ENCODE results near the gene TMEM253.
A peak's percentile ranks its signal among the peaks of the same experiment; 100 is the strongest.

Gene TMEM253

DNA sequence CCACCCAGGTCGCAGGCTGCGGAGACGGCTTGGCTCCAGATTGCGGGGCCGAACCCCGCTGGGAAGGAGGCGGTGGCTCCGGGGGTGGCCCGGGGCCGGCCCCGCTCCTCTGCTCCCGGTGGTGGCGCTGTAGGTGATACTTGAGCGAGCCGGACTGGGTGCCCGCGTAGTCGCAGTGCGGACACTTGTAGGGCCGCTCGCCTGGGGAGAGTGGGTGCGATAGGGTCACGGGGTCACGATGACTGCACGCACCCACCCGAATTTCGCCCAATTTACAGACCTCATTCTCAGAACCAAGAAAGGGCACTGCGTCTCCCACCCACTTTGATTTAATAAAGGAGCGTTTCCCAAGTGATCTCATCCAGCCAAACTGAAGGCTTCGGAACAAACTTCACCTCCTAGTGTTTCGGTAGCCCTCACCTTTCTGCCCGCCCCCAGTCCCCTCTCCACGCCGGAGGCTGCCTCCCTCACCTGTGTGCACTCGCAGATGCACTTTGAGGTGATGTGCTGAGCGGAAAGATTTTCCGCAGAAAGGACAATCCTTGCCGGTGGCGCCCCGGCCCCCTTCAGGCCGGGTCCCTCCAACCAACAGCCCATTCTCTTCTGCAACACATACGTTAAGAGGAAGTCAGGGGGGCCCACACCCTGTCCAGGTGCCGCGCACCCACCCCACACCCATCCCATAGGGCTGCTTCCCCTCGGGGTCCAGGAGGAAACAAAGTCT is 9.8 kb upstream of the TMEM253 start:
- DNase-seq, result no peak

GRCh38 chr14:21091821-21092272 is 9.0 kb upstream of the TMEM253 start:
- DNase-seq, result no peak

GRCh38 chr14:21092273-21093011 is 8.4 kb upstream of the TMEM253 start:
- DNase-seq, result peak; percentile 81 to 91 (median 87)

DNA sequence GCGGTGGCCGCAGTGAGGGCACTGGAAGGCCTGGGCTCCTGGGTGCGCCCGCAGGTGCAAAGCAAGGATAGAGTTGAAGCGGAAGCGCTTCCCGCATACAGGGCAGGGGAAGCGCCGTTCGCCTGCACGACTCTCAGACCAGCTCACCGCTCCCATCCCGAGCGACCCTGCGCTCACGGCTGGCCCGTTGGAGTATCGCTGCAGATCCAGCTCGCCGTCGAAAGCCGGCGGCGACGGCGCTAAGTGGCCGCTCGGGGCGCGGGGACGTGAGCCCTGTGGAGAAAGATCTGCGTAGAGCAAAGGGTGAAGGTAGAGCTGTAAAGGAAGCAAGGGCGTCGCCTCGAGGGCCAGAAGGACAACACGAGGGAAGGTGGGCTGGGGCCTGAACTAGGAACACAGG is 7.8 kb upstream of the TMEM253 start:
- DNase-seq, result no peak

- no peak for DNase-seq
These were observed 6.8 kb upstream of the TMEM253 start for GRCh38 chr14:21093769-21094681.

DNA sequence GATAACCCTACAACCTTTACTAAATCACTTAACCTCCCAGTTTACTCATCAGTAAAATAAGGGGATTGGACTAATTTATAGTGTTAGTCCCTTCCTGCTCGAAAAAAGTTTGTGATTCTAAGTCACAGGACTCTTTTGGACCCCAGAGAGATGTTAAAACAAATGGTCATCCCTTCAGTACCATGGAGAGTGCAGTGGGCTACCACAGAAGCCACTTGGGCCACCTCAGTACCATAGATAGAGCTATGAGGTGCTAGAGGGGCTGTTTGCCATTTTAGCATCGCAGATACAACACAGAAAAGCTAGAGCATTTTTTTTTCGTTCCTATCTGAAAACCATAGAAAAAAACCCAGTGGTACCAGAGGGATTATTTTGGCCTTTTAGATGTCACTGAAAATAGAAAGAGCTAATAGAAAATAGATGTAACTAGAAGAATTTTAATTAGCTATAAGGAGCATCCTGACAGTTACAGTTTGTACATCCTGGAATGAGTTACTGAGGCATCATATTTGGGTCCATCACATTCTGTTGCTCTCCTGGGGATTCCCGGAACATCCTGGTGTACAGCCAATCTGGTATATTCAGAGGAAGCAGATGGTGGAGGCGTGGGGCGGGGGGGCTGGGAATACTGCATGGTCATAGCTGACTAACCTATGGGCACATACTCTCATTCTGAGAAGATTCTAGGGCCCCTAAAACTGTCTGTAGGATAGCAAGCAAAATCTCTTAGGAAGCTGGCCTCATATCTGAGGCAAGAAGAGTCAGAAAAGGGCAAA is 5.2 kb upstream of the TMEM253 start:
- DNase-seq, result no peak

- DNase-seq, result no peak
These were observed 4.4 kb upstream of the TMEM253 start for GRCh38 chr14:21096438-21096837.

- no peak for DNase-seq
These were observed 3.8 kb upstream of the TMEM253 start for GRCh38 chr14:21096978-21097635.

DNA sequence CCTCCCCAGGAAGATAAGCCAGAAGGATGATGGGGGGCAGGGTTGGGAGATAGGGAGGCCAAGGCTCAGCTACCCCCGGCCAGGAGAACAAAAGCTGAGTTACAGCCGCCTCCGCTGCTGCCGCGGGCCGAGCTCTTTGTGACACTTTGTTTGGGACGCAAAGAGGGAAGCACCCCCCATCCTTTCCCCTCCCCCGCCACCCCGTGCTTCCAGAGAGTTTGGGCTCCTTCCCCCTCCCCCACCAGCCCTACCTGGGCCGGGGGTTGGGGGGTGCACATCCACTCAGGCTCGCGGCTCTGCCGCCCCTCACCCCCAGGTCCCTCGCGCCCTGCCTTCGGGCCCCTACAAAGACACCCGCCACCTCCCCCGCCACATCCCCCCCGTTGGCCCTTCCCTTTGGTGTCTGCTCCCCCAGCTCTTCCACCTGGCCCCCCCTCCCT is 3.2 kb upstream of the TMEM253 start:
- no peak for DNase-seq

DNA sequence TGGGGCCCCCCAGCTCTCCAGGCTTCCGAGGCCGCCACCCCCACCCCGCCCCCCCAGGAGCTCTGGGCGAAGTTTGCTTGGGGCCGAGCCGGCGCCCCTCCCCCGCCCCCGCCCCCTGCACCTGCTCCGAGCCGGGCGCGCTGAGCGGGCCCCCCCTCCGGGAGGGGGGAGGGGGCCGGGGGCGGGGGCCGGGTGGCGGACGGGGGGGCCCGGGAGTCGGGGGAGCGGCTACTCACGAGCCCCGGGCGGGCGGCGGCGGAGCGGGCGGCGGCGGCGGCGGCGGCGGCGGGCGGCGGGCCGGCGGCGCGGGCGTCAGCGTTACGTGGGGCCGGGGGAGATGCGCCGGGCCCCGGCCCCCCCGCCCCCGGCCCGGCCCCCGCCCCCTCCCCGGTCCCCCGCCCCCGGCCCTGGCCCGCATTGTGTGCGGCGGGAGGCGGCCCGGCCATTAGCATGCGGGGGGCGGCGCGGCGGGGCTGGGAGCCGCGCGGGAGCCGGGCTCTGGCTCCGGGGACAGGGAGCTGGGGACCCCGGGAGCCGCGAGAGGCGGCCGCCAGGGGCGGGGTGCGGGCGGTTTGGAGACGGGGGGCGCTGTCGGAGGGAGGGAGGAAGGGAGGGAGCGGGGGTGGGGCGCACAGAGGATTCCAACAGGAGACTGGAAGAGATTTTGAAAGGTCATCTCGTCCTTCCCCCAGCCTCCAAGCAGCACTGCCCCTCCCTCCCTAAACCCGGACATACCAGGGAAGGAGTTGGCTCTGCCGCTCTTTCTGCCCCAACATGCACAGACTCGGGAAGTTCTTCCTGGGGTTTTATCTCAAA is 2.6 kb upstream of the TMEM253 start, which contains the start of gene ZNF219:
ZNF219 (minus strand) TSS at position 580 of the 816 bp plus-strand sequence. CDS start 5,064 bp downstream, outside the sequence.
- DNase-seq, result peak in 1 of 5 donors; percentile 60

- no peak for DNase-seq
These were observed 1.8 kb upstream of the TMEM253 start for GRCh38 chr14:21098892-21099595.

DNA sequence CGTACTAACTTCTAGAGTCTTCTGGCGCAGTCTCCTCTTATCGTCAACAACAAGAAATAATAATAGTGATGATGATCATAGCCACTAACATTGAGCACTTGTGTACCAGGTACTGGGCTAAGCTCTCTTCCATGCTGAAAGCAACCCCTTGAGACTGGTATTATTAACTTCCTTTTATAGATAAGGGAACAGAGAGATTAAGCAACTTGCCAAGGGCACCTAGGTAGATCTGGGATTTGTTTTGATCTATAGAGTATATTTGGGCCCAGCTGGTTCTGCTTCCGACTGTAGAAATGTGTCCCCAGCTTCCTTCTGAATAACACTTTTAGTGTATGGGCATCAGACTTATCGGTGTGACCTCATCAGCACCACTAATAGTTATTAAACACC is 1.3 kb upstream of the TMEM253 start:
- DNase-seq, result no peak

DNA sequence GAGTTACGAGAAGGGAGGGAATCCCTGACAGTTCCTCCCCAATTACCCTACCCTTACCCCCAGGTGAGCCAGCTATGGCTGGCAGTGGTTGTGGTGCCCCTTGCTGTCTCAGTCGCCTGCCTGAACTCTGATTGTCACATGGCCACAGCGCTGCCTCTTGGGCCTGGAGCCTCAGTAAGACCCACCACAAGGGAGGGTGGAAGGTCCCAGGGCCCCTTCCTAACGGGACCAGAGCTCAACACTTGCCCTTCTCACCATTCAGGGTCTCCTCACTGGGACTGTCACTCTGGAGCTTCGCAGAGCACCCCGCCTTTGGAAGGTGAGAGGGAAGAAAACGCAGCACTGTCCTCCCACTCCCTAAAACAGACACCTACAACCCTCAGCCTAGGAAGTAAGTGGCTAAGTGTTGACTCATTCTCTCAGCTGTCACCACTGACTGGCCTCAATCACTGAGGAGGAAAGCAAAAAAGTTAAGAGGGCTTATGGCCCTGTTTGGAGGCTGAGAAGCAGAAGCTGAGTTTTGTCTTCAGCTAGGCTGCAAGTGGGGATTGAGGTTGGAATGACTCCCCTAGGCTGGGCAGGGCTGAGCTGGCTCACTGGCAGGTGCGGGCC is 1.0 kb downstream of the TMEM253 start:
- no peak for DNase-seq

DNA sequence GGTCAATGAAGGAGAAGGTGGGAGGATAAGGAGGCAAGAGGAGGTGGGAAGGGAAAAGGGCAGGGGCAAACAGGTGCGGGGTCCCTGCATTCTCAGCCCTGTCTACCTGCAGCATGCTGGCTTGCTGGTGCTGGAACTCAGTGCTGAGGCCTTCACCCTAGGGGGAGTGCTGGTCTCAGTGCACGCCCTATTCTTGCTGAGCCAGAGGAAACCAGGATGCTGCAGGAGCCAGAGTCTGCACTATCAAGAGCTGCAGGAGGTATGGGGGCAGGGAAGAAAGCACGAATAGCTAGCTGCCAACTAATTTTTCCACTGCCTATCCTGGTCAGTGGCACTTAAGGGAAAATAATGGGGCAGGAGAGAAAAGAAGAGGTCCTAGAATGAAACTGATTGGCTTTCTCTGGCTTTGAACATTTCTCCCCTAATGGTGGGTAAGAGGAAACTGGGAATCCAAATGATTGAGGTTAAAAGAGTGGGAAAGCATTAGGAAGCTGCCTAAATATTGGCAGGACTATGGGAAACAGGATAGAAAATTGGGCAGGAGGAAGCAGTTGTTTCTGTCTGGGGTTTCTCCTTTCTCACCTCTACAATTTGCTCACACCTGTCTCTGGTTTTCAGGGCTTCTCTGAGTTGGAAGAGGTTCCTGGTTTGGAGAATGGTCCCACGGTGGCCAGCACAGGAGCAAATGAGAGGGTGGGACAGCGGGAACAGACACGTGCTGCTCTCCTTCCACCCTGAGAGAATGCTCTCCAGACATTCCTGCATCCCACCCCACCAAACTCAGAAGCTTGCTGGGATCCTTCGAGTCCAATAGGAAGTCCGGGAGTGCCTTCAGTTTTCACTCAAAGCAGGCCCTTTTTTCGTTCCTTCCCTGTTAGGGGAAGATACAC is 1.9 kb downstream of the TMEM253 start:
- no peak for DNase-seq

DNA sequence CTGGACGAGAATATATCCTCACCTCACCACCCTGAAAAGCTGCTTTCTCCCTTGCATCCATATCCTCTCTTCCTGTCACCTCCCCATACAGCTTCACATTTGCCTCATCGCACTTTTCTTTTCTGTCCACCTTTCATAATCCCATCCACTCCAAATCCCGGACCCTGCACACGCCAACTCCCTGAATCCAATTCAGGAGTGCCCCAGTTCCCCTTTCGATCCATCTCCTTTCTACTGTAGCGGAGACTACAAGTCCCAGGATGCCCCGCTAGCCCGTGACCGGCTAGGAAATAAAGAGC is 2.5 kb downstream of the TMEM253 start:
- DNase-seq, result no peak

GRCh38 chr14:21103710-21104447 is 3.0 kb downstream of the TMEM253 start:
- DNase-seq, result peak; percentile 78 to 96 (median 88)

DNA sequence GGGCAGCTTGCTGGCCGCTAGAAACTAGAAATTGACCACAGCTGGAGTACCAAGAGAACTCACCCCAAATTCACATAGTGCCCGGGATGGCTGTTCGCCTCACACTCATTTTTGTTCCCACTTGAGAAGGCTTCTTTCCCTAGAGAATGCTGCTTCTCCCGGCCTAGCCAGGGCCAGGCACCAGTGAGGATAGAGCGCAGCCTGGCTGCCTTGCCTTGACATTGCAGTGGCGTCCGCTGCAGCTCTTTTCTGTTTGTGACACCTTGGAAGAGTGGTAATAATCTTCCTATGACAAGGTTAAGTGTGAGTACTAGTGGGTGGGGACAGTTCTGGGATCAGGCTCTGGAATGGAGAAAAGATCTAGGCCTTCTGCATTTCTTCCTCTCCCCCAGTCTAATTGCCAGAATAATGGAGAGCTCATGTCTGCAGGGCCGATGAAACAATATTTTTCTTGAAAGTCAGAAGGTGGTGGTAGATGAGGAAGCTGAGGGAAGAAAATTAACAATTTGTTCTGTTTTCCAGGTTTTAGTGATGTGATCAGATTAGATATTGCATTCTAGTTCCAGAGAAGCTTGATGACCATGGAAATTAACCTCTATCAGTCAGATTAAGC is 3.7 kb downstream of the TMEM253 start:
- peak in 4 of 5 donors; percentile 50 to 64 (median 56) for DNase-seq

All from T-helper 1 cell (primary cell).